ENCODE data around the gene TM9SF2. TPM values are rescaled to one million over a fixed set of nuclear protein-coding genes. Genes with fewer than 3 reads are reported as not detected.

TM9SF2 gene, protein sequence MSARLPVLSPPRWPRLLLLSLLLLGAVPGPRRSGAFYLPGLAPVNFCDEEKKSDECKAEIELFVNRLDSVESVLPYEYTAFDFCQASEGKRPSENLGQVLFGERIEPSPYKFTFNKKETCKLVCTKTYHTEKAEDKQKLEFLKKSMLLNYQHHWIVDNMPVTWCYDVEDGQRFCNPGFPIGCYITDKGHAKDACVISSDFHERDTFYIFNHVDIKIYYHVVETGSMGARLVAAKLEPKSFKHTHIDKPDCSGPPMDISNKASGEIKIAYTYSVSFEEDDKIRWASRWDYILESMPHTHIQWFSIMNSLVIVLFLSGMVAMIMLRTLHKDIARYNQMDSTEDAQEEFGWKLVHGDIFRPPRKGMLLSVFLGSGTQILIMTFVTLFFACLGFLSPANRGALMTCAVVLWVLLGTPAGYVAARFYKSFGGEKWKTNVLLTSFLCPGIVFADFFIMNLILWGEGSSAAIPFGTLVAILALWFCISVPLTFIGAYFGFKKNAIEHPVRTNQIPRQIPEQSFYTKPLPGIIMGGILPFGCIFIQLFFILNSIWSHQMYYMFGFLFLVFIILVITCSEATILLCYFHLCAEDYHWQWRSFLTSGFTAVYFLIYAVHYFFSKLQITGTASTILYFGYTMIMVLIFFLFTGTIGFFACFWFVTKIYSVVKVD
- 50.3 to 64.3 TPM (median 62.1 TPM) in 5 replicates for total RNA-seq (2022; extraction: Qiagen RNA extraction; ENCODE audit: low read depth)

DNA sequence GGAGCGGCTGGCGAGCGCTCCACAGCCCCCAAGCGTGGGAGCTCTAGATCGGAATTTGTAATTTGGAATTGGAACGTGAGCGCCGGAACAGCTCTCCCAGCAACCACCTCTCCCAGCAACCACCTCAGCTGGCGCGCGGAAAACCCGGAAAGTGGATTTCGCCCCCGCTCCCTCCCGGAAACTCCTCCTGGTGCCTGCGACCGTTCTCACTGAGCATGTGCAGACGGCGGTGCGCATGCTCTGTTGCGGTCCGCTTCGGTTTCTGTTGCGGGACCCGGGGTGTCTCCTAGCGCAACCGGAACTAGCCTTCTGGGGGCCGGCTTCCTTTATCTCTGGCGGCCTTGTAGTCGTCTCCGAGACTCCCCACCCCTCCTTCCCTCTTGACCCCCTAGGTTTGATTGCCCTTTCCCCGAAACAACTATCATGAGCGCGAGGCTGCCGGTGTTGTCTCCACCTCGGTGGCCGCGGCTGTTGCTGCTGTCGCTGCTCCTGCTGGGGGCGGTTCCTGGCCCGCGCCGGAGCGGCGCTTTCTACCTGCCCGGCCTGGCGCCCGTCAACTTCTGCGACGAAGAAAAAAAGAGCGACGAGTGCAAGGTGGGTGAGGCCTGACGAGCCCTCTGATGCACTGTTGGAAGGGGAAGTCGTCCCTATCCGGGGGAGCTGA is at the start of gene TM9SF2:
Gene TM9SF2, plus strand, starts transcription at position 289 of the 664 bp plus-strand sequence. Its CDS starts 135 bp downstream, at position 424.

DNA sequence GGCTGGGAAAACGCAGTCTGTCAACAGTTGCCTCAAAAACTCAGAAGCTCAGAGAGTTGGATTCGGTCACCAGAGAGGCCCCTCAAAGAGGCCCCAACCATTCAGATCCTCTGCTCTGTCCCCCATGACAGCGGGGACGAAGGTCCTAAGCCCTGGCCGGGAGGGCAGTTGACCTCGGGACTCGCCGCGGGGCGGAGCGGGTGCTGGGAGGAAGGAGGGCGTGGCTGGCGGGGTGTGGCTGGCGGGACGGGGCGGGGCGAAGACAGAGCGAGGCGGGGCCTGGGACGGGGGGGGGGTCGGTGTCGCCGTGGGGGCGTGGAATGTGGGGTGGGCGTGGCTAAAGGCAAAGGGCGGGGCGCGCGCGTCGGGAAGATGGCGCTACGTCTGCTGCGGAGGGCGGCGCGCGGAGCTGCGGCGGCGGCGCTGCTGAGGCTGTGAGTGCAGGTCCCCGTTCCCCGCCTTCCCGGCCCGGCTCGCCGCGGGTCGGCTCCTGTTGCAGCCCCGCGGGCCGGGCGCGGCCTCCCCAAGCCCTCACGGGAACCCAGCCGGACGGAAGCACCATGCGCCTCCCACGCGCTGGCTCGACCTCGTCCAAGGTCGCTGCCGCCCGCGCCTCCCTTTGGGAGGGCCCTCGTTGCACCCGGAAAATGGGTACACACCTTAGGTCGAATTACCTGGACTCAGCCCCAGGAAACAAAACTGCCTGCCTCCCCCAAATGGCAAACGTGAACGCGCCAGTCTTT is 105.2 kb downstream of the TM9SF2 start, which contains the start of gene CLYBL:
Gene CLYBL, plus strand, starts transcription at position 367 of the 743 bp plus-strand sequence.

Other genes with a start within 250 kb of the TM9SF2 start
- gene GPR18, start 243.1 kb upstream of the TM9SF2 start, total RNA-seq (2022; extraction: Qiagen RNA extraction; ENCODE audit: low read depth) = not detected in 5 replicates
- not detected in 5 replicates for gene GPR183, start 194.1 kb upstream of the TM9SF2 start, total RNA-seq (2022; extraction: Qiagen RNA extraction; ENCODE audit: low read depth)
- gene CLYBL, start 105.2 kb downstream of the TM9SF2 start, total RNA-seq (2022; extraction: Qiagen RNA extraction; ENCODE audit: low read depth) = 1.8 to 3.4 TPM (median 2.9 TPM) in 5 replicates

Data from A549 treated with GW870086 at 1 μM for 4 hours (cell line).